ENCODE results near the gene TMEM231.

DNA sequence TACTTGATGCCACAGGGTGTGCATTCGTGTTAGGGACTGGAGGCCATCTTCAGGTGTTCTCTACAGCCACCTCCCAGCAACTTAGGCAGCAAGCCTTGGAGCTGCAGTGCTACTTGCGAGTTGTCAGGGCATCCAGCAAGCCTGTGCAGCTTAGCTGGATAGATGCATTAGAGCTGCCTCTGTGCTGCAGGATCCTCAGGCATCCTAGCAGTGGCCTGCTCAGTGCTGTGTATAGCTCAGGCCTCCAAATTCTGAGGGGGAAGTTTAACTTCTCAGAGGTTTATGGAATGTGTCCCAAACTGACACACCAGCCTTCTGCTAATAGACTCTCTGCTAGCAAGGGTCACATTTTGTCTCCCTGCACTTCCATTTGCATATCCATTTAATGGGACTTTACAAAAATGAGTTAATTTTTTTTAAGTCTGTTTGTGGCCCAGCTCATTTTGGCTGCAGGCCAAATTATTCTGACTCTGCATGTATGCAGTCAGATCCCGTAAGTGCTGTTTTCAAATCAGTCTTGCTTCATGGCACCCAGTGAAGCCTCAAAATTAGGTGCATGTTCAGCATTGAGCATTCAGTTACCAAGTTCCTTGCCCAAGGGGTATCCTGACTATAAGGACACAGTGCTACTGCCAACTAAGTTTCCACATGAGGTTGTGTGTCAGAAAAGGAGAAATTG lies 17.0 kb upstream of the TMEM231 start:
- TF ChIP-seq, protein P1, sequence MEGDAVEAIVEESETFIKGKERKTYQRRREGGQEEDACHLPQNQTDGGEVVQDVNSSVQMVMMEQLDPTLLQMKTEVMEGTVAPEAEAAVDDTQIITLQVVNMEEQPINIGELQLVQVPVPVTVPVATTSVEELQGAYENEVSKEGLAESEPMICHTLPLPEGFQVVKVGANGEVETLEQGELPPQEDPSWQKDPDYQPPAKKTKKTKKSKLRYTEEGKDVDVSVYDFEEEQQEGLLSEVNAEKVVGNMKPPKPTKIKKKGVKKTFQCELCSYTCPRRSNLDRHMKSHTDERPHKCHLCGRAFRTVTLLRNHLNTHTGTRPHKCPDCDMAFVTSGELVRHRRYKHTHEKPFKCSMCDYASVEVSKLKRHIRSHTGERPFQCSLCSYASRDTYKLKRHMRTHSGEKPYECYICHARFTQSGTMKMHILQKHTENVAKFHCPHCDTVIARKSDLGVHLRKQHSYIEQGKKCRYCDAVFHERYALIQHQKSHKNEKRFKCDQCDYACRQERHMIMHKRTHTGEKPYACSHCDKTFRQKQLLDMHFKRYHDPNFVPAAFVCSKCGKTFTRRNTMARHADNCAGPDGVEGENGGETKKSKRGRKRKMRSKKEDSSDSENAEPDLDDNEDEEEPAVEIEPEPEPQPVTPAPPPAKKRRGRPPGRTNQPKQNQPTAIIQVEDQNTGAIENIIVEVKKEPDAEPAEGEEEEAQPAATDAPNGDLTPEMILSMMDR (IDR thresholded peaks at IDR 0.05) = no peak
- no peak for TF ChIP-seq POLR2A (IDR thresholded peaks at IDR 0.05)
